SK-N-DZ (cell line): ENCODE measurements around the gene CCDC24.

Experiments
- DNase-seq: peaks from one replicate; pipeline ENCODE4 v3.0.0-alpha.2; 2015; ENCODE audit warnings: low spot score

CCDC24 gene

DNA sequence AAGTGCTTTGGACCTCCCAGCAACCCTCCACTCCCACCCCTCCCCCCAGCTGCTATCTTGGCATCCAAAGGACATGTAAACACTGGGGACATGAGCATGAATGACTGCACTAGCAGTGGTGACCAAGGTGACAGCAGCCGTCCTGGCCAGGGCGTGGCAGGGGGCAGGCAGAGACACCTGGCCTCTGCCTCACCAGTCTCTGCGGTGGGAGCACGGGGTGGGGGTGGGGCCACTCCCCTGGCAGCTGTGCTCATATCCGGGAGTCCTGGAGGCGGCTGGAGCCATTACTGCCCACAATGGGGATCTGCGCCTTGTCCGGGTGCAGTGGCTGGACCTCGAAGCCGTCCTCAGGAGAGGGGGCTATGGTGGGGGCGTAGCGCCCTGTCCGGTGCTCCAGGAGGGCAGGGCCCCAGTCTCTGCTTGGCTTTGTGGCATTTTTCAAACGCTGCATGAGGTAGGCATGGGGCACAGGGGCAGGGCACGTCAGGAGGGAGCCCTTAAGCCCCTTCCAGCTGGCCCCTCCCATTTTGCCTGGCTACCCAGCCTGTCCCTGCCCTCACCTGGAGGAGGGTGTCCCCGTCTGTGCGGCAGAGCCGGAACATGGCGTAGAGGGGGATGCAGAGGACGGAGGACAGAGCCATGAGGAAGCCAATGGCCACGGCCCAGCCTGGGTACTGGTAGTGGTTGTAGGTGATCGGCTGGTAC lies 6.0 kb downstream of the CCDC24 start:
- no peak for DNase-seq

DNA sequence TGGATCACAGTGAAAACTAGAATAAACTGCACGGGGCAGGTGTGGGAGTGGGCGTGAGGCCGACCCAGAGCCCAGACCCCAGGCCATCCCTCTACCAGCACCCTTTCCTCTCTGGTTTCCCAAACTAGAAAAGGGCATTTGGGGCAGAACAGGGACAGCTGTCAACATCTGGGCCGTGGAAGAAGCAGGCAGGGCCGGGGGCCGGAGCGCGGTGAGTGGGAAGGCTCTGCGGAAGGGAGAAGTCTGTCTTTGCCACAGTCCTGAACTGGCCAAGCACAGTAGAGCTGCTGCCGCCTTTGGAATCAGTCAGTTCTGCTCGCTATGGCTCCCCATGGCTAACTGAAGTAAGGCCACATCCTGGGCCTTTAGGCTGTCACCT lies 6.6 kb downstream of the CCDC24 start:
- DNase-seq = no peak

DNA sequence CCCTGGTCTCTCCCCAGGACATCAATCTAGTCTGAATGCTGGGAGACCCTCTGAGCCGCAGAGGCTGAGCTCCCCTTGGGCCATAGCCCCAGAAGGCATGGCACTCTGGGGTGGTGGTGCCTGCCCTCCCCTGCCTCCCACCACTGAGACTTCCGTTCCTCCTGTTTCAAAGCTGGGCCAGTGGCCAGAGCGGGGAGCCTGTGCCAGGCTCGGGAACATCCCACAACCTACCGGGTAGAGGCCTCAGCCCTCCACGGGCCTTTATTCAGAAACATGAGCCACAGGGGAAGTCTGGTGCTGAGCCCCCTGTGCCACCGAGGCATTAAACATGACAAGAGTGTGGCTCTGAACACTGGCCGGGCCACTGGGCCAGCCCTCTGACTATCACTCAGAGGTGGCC lies 8.1 kb downstream of the CCDC24 start:
- DNase-seq = no peak

DNA sequence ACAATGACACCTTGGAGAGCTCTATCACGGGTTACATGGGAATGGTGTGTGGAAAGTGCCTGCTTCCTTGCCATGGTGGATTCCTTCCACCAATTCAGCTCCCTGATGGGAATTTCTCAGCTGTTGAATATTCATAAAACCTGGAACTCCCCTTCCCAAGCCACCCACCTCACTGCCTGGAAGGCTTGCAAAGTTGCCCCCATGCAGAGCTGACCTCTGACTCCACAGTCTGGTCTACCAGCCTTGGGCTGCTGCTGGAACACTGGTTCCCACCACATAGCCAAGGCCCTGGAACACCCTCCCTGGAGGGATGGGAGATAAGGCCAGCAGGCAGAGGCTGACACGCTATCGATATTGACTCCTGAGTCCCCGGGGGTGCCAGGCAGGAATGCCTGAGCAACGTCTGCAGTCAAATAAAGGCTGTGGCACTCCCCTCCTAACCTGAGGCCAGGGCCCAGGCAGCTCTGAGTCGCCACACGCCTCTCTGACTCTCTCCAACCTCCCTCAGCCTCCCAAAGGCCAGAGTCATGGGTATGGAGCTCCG lies 8.8 kb downstream of the CCDC24 start:
- no peak for DNase-seq

DNA sequence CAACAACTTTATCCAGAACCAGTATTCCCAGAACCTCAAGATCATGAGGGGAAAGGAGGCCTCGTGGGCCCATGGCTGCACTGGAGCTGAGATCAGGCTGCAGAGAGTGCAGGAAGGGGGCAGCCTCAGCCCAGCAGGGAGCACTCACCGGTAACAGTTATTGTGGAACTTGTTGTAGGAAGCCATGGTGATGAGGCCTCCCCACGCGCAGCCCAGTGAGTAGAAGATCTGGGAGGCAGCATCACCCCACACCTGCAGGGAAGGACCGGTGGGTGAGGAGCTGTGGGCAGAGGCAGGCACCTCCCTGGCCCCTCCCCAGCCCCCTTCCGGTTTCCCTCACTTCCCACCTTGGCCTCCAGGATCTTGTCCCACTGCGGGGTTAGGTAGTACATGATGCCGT lies 10.8 kb downstream of the CCDC24 start:
- DNase-seq = no peak

DNA sequence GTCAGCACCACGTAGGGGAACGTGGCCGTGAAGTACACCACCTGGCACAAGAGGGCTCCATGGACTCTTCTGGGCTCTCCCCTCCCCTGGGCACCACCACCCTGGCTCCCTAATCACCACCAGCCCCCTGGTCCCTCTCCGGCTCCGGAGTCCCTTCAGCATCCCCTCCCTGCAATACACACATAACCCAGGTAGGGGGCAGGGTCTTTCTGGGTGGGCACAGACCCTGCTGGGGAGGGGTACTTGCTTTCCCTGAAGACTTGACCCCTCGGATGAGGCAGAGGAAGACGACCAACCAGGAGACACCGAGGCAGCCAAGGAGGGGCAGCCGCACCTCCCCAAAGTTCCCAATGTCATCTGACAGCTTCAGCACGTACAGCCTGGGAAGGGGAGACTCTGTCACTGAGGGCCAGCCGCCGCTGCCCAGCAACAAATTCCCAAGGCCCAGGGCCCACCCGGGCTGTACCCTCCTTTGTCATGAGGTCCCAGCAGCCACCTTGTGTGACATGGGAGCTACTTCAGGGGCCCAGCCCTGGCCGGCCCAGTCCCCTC lies 11.3 kb downstream of the CCDC24 start:
- DNase-seq = no peak

DNA sequence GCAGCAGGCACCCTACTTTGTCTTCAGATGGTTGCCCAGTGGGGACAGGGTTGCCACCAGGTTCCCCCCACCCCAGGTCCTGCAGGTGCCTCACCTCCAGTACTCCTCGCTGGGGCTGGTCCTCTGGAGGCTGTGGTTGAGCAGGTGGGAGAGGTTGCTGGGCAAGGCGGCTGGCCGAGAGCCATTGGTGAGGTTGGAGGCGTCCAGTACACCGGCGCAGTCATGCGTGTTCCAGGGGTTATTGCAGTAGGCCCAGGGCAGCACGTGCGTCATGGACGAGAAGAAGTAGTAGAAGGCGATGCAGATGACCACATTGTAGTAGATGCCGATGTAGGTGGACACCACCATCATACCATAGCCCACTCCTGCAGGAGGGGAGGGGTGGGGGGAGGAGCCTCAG lies 16.9 kb downstream of the CCDC24 start:
- DNase-seq = no peak

DNA sequence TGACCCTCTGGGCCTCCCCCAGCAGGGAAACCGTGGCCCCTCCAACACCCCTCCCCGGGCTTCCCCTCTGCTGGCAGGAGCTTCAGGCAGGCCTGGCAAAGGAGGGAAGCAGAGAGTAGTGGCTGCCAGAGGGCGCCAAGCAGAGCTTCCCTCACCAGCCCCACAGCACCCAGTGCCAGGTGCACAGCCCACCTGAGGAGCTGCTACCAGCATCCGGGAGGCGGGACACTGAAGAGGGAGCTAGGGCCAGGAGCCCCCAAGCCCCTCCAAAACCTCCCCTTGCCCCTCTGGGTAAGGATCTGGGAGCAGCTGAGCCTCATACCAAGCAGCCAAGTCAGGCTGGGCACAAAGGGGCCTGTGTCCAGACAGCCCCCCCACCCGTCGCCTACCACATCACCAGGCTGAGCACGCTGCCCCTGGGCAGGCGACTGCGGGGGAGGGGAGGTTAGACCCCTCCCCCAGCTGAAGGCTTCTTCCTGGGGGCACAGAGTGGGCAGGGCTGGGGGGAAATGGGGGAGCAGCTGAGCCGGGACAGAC lies 19.6 kb downstream of the CCDC24 start:
- no peak for DNase-seq

DNA sequence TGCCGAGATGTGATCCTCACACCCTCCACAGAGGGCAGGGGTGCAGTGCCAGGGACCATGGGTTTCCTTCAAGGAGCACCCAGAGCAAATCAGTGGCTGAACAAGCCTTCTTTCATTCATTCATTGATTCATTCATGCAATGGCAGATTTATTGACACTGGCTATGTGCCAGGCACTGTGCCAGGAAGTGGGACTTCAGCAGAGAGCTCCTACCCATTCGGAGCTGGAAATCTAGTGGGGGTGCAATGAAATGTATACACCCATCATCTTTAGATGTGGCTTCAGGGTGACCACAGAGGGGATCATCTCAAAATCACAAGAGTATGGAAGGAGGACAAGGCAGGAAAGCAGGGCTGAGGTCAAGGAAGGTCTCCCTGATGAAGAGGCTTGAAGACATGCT lies 21.0 kb downstream of the CCDC24 start:
- DNase-seq = no peak

DNA sequence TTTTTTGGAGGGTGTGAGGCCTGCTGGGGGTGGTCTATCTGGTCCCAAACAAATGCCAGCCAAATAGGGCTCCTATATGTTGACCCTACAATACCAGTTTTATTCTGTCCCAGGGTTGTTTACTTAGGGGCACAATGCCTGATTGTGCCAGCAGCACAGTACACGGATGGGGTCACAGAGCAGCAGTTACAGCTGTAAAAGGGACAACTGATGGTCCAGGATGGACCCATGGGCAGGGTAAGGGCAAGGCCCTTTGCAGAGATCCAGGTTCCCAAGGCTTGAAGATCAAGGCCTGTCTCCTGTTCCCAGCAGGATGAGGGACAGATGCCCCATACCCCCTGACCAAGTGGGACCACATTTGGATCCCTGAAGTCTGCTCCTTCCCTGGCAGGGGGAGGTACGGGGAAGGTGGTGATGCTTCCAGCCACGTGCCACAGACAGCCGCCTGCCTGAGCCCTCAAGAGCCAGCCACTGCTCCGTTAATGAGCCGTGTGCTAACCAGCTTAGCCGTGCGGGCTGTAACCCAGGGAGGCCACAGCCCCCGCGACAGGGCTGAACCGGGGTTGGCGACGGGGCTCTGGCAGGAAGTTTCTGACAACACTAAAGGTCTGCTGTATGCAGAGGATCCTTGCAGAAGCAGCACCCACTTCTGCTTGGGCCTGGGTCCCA lies 21.7 kb downstream of the CCDC24 start:
- DNase-seq = peak; percentile 31

DNA sequence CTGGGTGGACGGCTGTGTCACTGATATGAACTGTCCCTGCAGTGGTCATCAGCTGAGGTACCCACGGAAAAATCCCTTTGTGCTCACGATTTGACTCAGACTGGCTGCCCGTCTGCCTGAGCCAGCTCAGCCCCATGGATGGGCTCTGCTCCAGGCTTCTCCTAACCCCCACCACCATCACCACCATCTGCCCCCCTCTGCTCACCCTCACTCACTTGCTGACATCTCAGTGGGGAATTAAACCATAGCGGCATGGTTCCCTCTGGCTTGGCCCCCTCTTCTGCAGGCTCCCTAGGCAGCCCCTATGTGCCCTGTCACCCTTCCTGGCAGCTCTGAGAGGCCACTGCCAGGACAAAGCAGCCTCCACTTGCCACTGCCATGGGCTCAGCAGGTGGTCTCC lies 22.6 kb downstream of the CCDC24 start:
- DNase-seq = no peak

DNA sequence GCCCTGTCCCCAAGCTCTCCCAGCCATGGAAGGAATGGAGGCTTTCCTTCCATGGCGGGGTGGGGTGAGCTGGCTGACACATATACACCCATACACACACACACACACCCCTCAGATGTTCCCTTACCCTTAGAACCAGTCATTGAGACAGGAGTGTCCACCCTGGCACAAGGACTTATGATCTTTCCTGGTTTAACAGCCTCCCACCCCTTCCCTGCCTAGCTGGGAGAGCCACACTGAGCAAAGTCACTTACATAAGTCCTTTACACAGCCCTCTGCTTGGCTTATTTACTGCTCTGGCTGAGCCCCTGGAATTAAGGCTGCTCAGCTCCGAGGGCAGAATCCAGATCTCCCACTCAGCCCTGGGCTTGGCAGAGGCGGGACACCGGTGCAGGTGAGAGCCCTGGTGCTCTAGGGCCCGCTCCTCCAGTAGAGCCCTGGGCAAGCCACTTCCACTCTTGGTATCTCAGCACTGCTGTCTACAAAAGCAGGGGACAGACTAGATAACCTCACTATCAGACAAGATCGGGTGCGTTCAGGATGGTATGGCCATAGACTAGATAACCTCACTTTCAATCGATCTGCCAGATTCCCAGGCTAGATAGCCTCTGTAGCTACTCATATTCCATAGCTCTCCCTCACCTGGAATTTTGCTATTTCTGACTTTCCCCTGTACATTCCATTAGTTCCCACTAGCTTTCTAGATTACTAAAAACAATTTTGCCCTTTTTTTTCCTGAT lies 23.1 kb downstream of the CCDC24 start:
- no peak for DNase-seq

DNA sequence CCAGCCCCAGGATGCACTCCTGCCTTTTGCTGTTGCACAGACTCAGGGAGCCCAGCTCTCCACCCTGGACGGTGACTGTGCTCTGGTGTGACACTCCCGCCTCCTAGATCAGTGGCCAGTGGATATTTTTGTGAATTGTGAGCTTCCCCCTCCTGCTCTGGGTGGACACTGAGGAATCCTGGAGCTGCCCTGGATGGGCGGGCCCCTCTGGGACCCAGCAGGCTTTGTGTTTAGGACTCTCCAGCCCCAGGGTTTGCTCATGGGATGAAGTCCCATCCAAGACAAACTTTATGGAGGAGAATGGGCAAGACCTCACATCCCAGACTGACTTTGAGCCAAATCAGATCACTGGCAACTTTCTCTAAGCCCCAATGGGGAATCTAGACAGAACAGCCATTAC lies 23.8 kb downstream of the CCDC24 start:
- no peak for DNase-seq

DNA sequence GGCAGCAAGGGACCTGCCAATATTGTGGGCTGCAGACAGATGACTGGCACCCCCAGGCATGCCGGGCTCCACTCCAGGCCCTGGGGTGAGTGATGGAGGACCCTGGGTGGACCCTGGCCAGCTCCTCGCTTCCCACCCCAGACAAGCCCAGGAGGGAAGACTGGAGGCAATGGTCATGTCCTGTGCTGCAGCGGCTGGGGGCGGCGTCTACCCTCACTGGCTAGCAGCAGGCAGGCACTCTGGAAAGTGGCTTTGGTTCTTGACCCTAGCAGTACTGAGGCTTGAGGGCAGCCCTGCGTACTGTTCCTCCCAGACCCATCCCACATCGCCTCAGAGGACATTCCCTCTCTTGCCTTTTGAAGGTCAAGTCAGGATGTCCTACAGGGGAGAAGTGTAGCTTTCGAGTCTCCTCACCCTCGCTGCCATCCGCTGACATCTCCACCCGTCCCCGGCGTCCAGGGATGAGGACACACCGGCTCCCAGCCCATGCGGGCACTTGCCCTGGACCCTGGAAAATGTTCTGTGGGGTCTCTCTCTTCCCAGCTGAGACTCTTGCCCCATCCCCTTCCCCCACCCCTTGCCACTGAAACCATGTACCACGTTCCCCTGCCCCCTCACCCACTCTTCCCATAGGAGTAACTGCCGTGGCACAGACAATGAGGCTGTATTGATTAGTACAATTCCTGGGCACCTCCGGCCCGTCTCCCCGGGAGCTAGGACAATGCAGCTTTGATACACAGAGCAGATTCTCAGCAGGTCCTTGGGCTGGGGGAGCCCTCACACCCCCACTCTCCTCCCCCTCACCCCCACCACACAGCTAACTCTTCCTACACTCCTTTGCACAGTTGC lies 24.9 kb downstream of the CCDC24 start:
- DNase-seq = no peak

DNA sequence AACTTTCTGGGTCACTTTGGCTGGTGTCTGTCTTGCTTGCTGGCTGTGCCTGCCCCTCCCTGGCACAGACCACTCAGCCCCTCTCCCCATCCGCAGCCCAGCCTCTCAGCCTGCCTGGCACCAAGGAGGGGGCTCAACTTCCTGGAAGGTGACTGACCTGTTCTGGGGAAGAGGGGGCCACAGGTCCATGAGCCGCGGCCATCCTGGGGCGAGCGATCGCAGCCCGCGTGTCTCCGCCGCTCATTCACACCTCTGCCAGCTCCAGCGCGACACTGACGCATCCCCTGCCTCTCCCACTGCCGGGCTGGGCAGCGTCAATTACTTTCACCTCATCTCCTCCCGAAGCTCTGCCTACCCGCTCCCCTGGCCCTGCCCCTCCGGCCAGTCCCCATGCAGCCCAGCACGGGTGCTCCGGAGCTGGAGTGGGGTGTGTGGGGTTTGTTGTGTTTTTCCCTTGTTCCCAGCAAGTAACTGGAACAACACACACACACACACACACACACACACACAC lies 25.5 kb downstream of the CCDC24 start:
- no peak for DNase-seq

DNA sequence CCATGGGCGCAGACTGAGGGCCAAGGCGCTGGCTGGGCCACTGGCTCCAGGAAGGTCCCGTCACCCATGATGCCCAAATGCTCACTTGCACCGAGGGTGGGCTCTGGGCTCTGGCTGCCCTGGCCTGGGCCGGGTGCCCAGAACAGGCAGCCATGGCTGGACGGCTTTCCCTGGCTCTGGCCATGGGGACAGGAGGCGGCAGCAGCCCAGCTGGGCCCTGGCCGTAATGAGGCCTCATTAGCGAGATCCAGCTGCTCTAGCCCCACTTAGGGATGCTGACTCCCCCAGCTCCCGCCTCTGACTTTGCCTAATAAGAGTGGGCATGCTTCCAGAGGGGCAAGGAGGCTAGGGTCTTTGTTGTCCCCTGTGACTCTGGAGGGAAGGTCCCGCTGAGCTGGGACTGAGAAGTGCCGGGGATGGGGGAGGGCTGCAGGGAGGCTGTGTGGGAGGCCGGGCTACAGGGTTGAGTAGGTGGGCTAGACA lies 28.1 kb downstream of the CCDC24 start:
- no peak for DNase-seq

DNA sequence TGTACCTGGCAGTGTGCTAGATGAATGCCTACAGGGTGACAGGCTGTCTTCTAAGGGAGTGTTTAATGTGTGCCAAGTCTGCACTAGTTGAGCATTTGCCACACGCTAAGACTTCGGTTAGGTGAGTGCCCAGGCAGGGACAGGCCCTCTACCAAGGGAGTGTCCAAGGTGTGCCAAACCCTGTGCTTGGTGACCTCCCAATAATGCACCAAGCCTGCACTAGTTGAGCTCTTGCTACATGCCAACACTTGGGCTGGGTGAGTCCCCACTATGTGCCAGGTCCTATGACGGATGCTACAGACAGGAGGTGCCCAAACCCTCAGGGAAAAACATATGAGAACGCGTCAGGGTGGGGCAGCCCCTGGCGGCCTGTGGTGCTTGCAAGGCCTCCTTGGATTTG lies 29.1 kb downstream of the CCDC24 start:
- no peak for DNase-seq

DNA sequence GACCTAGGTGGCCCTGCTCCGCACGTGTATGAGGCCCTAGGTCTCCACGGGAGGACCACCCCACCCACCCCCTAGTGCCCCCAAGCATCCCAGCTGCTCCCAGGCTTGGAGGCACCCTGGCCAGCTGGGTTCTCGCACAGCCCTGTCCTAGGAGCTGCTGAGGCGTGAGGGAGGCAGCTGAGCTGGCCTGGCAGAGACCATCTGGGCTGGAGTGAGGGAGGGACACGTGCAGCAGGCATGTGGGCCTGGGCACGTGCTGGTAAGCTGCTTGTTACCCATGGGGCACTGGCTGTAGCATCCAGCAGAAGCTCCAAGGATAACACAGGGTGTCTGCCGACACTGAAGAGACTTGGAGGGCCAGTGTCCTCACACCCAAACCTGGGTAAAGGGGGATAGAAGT lies 29.8 kb downstream of the CCDC24 start:
- DNase-seq = no peak

DNA sequence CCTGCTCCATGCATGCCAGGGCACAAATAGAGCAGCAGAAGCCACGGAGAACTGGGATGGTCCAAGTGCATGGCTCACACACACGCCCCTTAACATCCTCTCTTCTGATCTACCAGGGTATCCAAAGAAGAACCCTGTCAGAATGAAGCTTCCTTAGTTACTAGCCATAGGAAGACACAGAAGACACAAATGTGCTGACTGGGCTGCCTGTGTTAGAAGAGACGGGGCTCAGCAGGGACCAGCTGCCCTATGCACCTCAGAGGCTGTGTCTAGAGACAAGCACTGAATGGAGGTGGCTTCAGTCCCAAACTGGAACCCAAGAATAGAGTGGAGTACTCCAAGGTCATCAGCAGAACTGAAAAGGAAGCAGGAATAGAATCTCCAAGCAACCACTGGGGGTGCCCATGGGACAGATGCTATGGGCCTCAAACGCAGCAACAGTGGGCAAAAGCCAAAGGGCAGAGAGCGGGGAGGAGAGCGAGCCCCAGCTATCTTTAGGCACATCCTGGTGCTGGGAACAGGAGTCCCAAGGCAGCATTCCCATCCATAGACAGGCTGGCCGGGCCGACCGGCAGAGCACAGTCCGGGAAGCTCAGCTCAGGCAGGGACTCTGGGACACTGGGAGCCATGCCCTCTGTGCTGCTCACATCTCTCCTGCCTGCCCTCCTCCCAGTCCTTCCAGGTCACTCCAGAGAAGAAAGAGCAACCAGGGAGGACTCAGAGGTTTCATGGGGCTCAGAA lies 30.4 kb downstream of the CCDC24 start:
- no peak for DNase-seq
